Muscle layer of duodenum (tissue), 2 donors: ENCODE measurements around the gene HNRNPF.

Experiments used
- H3K27ac ChIP-seq: one replicate; pipeline ENCODE4 v1.7.0; 2013; ENCODE audit warnings: mild to moderate bottlenecking, low read length
- H3K27me3 ChIP-seq: one replicate; pipeline ENCODE4 v1.7.0; 2013; ENCODE audit warnings: low read depth, mild to moderate bottlenecking, control low read depth, low read length
- H3K36me3 ChIP-seq, 2 donors: one replicate each; pipeline ENCODE4 v1.7.0; 2013; ENCODE audit warnings: low read length in 2 of 2, control low read depth in 1 of 2, mild to moderate bottlenecking in 1 of 2; ENCODE audit not compliant: insufficient read depth in 2 of 2, control insufficient read depth in 1 of 2
- H3K4me1 ChIP-seq, 2 donors: one replicate each; pipeline ENCODE4 v1.7.0; 2013; ENCODE audit warnings: low read length in 2 of 2, mild to moderate bottlenecking in 2 of 2, control low read depth in 1 of 2, moderate library complexity in 1 of 2; ENCODE audit not compliant: insufficient read depth in 2 of 2, control insufficient read depth in 1 of 2
- H3K4me3 ChIP-seq, 2 donors: one replicate each; pipeline ENCODE4 v1.7.0; 2013; ENCODE audit warnings: low read length in 2 of 2, low read depth in 1 of 2, mild to moderate bottlenecking in 1 of 2
- H3K9me3 ChIP-seq, 2 donors: one replicate each; pipeline ENCODE4 v1.7.0; 2013; ENCODE audit warnings: low read length in 2 of 2, control low read depth in 1 of 2, mild to moderate bottlenecking in 1 of 2; ENCODE audit not compliant: control insufficient read depth in 1 of 2
- donor health status: healthy.

The HNRNPF gene

GRCh38 chr10:43372765-43373361 is 36.1 kb downstream of the HNRNPF start:
- Histone ChIP-seq H3K9me3 (no peaks in the 10 kb centered on the region), H3K4me3 (no peak overlapping the region), H3K36me3 (no peaks in the 10 kb centered on the region), H3K27me3 (no peaks in the 10 kb centered on the region), H3K27ac (no peak overlapping the region), H3K4me1 (no peaks in the 10 kb centered on the region)

GRCh38 chr10:43371418-43371817 is 37.6 kb downstream of the HNRNPF start, which contains the start of gene FXYD4:
TSS of gene FXYD4 (plus strand) at chr10:43371636. CDS start at chr10:43373747, 2,111 bp downstream.
- no peak within 1 kb of the TSS for H3K4me3 ChIP-seq
- H3K27me3 ChIP-seq = no peaks in the 10 kb centered on the region
- H3K27ac ChIP-seq = no peak within 1 kb of the TSS
- no peaks in the 10 kb centered on the region for H3K4me1 ChIP-seq
- no peaks in the 10 kb centered on the region for H3K9me3 ChIP-seq
- no peaks in the 10 kb centered on the region for H3K36me3 ChIP-seq

GRCh38 chr10:43370671-43371215 is 38.2 kb downstream of the HNRNPF start:
- no peak overlapping the region for H3K27ac ChIP-seq
- no peaks in the 10 kb centered on the region for H3K4me1 ChIP-seq

GRCh38 chr10:43369921-43370320 is 39.1 kb downstream of the HNRNPF start:
- no peak overlapping the region for H3K4me3 ChIP-seq
- no peaks in the 10 kb centered on the region for H3K36me3 ChIP-seq
- no peaks in the 10 kb centered on the region for H3K4me1 ChIP-seq
- H3K27ac ChIP-seq = no peak overlapping the region
- no peaks in the 10 kb centered on the region for H3K9me3 ChIP-seq
- no peaks in the 10 kb centered on the region for H3K27me3 ChIP-seq

More at GRCh38 chr10:43370671-43371215, 38.2 kb downstream of the HNRNPF start:
- no peaks in the 10 kb centered on the region for H3K9me3 ChIP-seq
- H3K4me3 ChIP-seq = no peak overlapping the region
- H3K36me3 ChIP-seq = no peaks in the 10 kb centered on the region
- no peaks in the 10 kb centered on the region for H3K27me3 ChIP-seq

- Histone ChIP-seq H3K27ac (no peak overlapping the region), H3K9me3 (no peaks in the 10 kb centered on the region), H3K27me3 (no peaks in the 10 kb centered on the region), H3K4me3 (no peak overlapping the region), H3K36me3 (no peaks in the 10 kb centered on the region), H3K4me1 (peaks cover 0 to 13% of the 10 kb centered on the region in 2 donors)
These were observed 44.0 kb downstream of the HNRNPF start for GRCh38 chr10:43365001-43365400.

- no peaks in the 10 kb centered on the region for H3K9me3 ChIP-seq
- H3K27ac ChIP-seq = no peak overlapping the region
- no peaks in the 10 kb centered on the region for H3K27me3 ChIP-seq
- no peaks in the 10 kb centered on the region for H3K36me3 ChIP-seq
- peaks cover 0 to 13% of the 10 kb centered on the region in 2 donors for H3K4me1 ChIP-seq
- H3K4me3 ChIP-seq = peak overlapping the region; percentile 73 to 85
These were observed 46.7 kb downstream of the HNRNPF start for GRCh38 chr10:43362191-43362839.

GRCh38 chr10:43361547-43362190 is 47.3 kb downstream of the HNRNPF start:
- H3K36me3 ChIP-seq = no peaks in the 10 kb centered on the region
- H3K4me3 ChIP-seq = peak overlapping the region; percentile 73 to 85
- no peak overlapping the region for H3K27ac ChIP-seq
- H3K4me1 ChIP-seq = peaks cover 0 to 13% of the 10 kb centered on the region in 2 donors
- H3K27me3 ChIP-seq = no peaks in the 10 kb centered on the region
- H3K9me3 ChIP-seq = no peaks in the 10 kb centered on the region

GRCh38 chr10:43360086-43360485 is 48.9 kb downstream of the HNRNPF start:
- peaks cover 0 to 13% of the 10 kb centered on the region in 2 donors for H3K4me1 ChIP-seq
- no peak overlapping the region for H3K4me3 ChIP-seq
- H3K27me3 ChIP-seq = no peaks in the 10 kb centered on the region
- no peaks in the 10 kb centered on the region for H3K36me3 ChIP-seq
- H3K27ac ChIP-seq = no peak overlapping the region
- H3K9me3 ChIP-seq = no peaks in the 10 kb centered on the region

GRCh38 chr10:43355749-43356371 is 53.1 kb downstream of the HNRNPF start:
- H3K27me3 ChIP-seq = peaks cover under 1% of the 10 kb centered on the region
- no peaks in the 10 kb centered on the region for H3K4me1 ChIP-seq
- no peaks in the 10 kb centered on the region for H3K36me3 ChIP-seq
- H3K4me3 ChIP-seq = no peak overlapping the region
- no peak overlapping the region for H3K27ac ChIP-seq
- H3K9me3 ChIP-seq = no peaks in the 10 kb centered on the region

GRCh38 chr10:43354879-43355380 is 54.1 kb downstream of the HNRNPF start:
- no peaks in the 10 kb centered on the region for H3K36me3 ChIP-seq
- H3K9me3 ChIP-seq = no peaks in the 10 kb centered on the region
- H3K27ac ChIP-seq = no peak overlapping the region
- no peak overlapping the region for H3K4me3 ChIP-seq
- H3K4me1 ChIP-seq = no peaks in the 10 kb centered on the region
- H3K27me3 ChIP-seq = peaks cover 9% of the 10 kb centered on the region

- no peak overlapping the region for H3K27ac ChIP-seq
- no peak overlapping the region for H3K4me3 ChIP-seq
- H3K36me3 ChIP-seq = no peaks in the 10 kb centered on the region
- H3K4me1 ChIP-seq = no peaks in the 10 kb centered on the region
- H3K9me3 ChIP-seq = no peaks in the 10 kb centered on the region
- H3K27me3 ChIP-seq = peaks cover 12% of the 10 kb centered on the region
These were observed 54.7 kb downstream of the HNRNPF start for GRCh38 chr10:43354330-43354635.
